ENCODE data around the gene SLC4A2. TPM values are rescaled to one million over a fixed set of nuclear protein-coding genes. Genes with fewer than 3 reads are reported as not detected.

SLC4A2 gene
- polyA plus RNA-seq, 2 donors: 35.7 to 45.5 TPM

DNA sequence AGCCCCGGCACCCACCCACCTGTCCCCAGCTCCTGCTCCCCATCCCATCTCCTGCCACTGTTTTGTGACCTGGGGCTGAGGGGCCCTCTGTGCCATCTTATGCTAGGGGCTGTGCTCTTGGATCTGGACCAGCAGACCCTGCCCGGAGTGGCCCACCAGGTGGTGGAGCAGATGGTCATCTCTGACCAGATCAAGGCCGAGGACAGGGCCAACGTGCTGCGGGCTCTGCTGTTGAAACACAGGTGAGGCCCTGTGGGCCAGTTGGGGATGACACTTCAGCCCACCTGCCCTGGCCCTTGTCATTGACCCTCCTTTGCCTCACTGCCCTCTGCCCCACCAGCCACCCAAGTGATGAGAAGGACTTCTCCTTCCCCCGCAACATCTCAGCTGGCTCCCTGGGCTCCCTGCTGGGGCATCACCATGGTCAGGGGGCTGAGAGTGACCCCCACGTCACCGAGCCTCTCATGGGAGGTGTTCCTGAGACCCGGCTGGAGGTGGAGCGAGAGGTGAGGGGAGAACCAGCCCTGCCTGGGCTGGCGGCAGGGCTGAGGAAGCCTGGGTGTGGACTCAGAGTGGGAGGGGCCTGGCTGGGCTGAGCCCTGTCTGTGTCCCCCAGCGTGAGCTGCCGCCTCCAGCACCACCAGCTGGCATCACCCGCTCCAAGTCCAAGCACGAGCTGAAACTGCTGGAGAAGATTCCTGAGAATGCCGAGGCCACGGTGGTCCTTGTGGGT is 10.6 kb downstream of the SLC4A2 start:
- Histone ChIP-seq H3K4me1 (ENCODE audit: control insufficient read depth in 2 of 2, insufficient read depth in 2 of 2, low read length in 1 of 2) (no peaks in the 10 kb centered on the region), H3K4me3 (ENCODE audit: low read depth in 1 of 2, low read length in 2 of 2) (no peak overlapping the region), H3K27me3 (ENCODE audit: control insufficient read depth in 1 of 2, insufficient read depth in 2 of 2, low read length in 2 of 2) (no peaks in the 10 kb centered on the region), H3K9me3 (ENCODE audit: control insufficient read depth in 2 of 2, insufficient read depth in 1 of 2, low read depth in 1 of 2, low read length in 1 of 2) (no peaks in the 10 kb centered on the region), H3K27ac (ENCODE audit: low read depth in 2 of 2, low read length in 1 of 2) (no peak overlapping the region), H3K36me3 (ENCODE audit: control insufficient read depth in 2 of 2, insufficient read depth in 2 of 2, low read length in 1 of 2) (peaks cover 3 to 66% of the 10 kb centered on the region in 2 donors)
- 85 to 89% methylated on average over 13 to 17 of the region's 17 CpGs for WGBS, 2 donors

DNA sequence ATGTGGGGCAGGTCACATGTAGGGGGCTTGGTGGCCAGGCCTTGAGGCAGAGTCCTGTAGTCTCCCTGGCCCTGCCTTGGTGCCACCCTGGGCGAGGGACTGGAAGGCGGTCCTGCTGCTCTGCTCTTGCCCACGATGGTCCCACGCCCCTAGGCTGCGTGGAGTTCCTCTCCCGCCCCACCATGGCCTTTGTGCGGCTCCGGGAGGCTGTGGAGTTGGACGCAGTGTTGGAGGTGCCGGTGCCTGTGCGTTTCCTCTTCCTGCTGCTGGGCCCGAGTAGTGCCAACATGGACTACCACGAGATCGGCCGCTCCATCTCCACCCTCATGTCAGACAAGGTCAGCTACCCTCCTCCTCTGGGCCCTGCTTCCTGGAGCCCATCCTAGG is 11.2 kb downstream of the SLC4A2 start:
- H3K4me3 ChIP-seq (ENCODE audit: low read depth in 1 of 2, low read length in 2 of 2): no peak overlapping the region
- H3K27me3 ChIP-seq (ENCODE audit: control insufficient read depth in 1 of 2, insufficient read depth in 2 of 2, low read length in 2 of 2): no peaks in the 10 kb centered on the region
- WGBS, 2 donors: 92 to 96% methylated on average over 15 of the region's 15 CpGs
- H3K36me3 ChIP-seq (ENCODE audit: control insufficient read depth in 2 of 2, insufficient read depth in 2 of 2, low read length in 1 of 2): peaks cover 5 to 66% of the 10 kb centered on the region in 2 donors
- H3K4me1 ChIP-seq (ENCODE audit: control insufficient read depth in 2 of 2, insufficient read depth in 2 of 2, low read length in 1 of 2): no peaks in the 10 kb centered on the region
- H3K27ac ChIP-seq (ENCODE audit: low read depth in 2 of 2, low read length in 1 of 2): no peak overlapping the region
- no peaks in the 10 kb centered on the region for H3K9me3 ChIP-seq (ENCODE audit: control insufficient read depth in 2 of 2, insufficient read depth in 1 of 2, low read depth in 1 of 2, low read length in 1 of 2)

DNA sequence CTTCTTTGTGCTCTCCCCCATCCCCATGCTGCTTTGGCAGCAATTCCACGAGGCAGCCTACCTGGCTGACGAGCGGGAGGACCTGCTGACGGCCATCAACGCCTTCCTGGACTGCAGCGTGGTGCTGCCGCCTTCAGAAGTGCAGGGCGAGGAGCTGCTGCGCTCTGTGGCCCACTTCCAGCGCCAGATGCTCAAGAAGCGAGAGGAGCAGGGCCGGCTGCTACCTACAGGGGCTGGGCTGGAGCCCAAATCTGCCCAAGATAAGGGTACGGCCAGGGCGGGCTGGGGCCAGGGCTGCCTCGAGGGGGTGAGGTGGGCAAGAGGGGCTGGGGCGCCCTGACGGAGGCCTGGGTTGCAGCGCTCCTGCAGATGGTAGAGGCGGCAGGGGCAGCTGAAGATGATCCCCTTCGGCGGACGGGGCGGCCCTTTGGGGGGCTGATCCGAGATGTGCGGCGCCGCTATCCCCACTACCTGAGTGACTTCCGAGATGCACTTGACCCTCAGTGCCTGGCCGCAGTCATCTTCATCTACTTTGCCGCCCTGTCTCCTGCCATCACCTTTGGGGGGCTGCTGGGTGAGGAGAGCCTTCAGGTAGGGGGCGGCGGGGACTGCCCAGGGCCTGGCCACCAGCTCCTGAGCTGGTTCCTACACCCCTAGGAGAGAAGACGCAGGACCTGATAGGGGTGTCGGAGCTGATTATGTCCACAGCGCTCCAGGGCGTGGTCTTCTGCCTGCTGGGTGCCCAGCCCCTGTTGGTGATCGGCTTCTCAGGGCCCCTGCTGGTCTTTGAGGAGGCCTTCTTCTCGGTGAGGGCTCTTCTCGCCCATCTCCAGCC is 11.9 kb downstream of the SLC4A2 start:
- WGBS, 2 donors: 92 to 93% methylated on average over 35 to 39 of the region's 39 CpGs
- no peaks in the 10 kb centered on the region for H3K27me3 ChIP-seq (ENCODE audit: control insufficient read depth in 1 of 2, insufficient read depth in 2 of 2, low read length in 2 of 2)
- no peak overlapping the region for H3K4me3 ChIP-seq (ENCODE audit: low read depth in 1 of 2, low read length in 2 of 2)
- peaks cover 9 to 67% of the 10 kb centered on the region in 2 donors for H3K36me3 ChIP-seq (ENCODE audit: control insufficient read depth in 2 of 2, insufficient read depth in 2 of 2, low read length in 1 of 2)
- no peaks in the 10 kb centered on the region for H3K4me1 ChIP-seq (ENCODE audit: control insufficient read depth in 2 of 2, insufficient read depth in 2 of 2, low read length in 1 of 2)
- H3K9me3 ChIP-seq (ENCODE audit: control insufficient read depth in 2 of 2, insufficient read depth in 1 of 2, low read depth in 1 of 2, low read length in 1 of 2): no peaks in the 10 kb centered on the region
- H3K27ac ChIP-seq (ENCODE audit: low read depth in 2 of 2, low read length in 1 of 2): no peak overlapping the region

DNA sequence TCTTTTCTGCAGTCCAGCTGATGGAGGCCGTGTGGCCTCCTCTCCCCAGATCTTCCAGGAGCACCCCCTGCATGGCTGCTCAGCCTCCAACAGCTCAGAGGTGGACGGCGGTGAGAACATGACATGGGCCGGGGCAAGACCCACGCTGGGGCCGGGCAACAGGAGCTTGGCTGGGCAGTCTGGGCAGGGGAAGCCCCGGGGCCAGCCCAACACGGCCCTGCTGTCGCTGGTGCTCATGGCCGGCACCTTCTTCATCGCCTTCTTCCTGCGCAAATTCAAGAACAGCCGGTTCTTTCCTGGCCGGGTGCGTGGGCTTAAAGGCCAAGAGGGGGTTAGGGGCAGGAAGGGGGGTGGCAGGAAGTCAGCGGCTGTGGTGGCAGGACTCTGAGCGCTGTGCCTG is 14.6 kb downstream of the SLC4A2 start:
- WGBS, 2 donors: 83 to 88% methylated on average over 17 of the region's 17 CpGs
- H3K27ac ChIP-seq (ENCODE audit: low read depth in 2 of 2, low read length in 1 of 2): no peak overlapping the region
- H3K4me1 ChIP-seq (ENCODE audit: control insufficient read depth in 2 of 2, insufficient read depth in 2 of 2, low read length in 1 of 2): peaks cover 0 to 2% of the 10 kb centered on the region in 2 donors
- no peaks in the 10 kb centered on the region for H3K9me3 ChIP-seq (ENCODE audit: control insufficient read depth in 2 of 2, insufficient read depth in 1 of 2, low read depth in 1 of 2, low read length in 1 of 2)
- H3K4me3 ChIP-seq (ENCODE audit: low read depth in 1 of 2, low read length in 2 of 2): no peak overlapping the region
- peaks cover 6 to 61% of the 10 kb centered on the region in 2 donors for H3K36me3 ChIP-seq (ENCODE audit: control insufficient read depth in 2 of 2, insufficient read depth in 2 of 2, low read length in 1 of 2)
- H3K27me3 ChIP-seq (ENCODE audit: control insufficient read depth in 1 of 2, insufficient read depth in 2 of 2, low read length in 2 of 2): no peaks in the 10 kb centered on the region

DNA sequence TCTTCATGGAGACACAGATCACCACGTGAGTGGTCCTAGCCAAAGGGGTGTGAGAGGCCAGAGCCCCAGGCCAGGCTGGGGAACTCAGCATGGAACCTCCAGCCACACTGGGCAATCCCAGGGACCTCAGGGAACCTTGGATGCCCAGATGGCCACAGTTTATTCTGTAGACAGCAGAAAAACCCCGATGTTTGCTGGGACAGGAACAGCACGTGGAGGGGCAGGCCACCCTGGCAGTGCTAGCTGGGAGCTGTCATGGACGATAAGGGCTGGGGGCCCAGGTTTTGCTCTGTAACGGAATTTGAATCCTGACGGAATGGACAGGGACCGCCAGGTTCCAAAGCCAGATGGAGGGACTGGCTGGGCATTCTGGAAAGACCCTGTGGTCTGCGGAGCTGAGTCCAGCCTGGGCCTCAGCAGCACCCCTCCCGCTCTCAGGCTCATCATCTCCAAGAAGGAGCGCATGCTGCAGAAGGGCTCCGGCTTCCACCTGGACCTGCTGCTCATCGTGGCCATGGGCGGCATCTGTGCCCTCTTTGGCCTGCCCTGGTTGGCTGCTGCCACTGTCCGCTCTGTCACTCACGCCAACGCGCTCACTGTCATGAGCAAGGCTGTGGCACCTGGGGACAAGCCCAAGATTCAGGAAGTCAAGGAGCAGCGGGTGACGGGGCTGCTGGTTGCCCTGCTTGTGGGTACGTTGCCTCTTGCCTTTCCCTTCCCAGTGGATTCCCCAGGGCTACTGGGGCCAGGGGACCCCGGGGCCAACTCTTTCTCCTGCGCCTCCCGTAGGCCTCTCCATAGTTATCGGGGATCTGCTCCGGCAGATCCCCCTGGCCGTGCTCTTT is 15.7 kb downstream of the SLC4A2 start:
- no peak overlapping the region for H3K4me3 ChIP-seq (ENCODE audit: low read depth in 1 of 2, low read length in 2 of 2)
- no peaks in the 10 kb centered on the region for H3K27me3 ChIP-seq (ENCODE audit: control insufficient read depth in 1 of 2, insufficient read depth in 2 of 2, low read length in 2 of 2)
- peaks cover 6 to 8% of the 10 kb centered on the region in 2 donors for H3K4me1 ChIP-seq (ENCODE audit: control insufficient read depth in 2 of 2, insufficient read depth in 2 of 2, low read length in 1 of 2)
- no peaks in the 10 kb centered on the region for H3K9me3 ChIP-seq (ENCODE audit: control insufficient read depth in 2 of 2, insufficient read depth in 1 of 2, low read depth in 1 of 2, low read length in 1 of 2)
- H3K27ac ChIP-seq (ENCODE audit: low read depth in 2 of 2, low read length in 1 of 2): no peak overlapping the region
- H3K36me3 ChIP-seq (ENCODE audit: control insufficient read depth in 2 of 2, insufficient read depth in 2 of 2, low read length in 1 of 2): peaks cover 6 to 53% of the 10 kb centered on the region in 2 donors
- WGBS, 2 donors: 89 to 90% methylated on average over 25 to 26 of the region's 26 CpGs

DNA sequence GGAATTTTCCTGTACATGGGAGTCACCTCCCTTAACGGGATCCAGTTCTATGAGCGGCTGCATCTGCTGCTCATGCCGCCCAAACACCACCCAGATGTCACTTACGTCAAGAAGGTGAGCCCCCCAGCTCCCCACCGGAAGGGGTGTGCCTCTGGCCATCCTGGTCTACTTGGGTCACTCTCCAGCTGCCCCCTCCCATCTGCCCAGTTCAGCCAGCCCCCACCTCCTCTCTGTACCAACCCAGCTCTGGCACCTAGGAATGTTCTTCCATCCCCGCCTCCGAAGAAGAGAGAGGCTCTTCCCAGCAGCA is 16.2 kb downstream of the SLC4A2 start:
- Histone ChIP-seq H3K4me1 (ENCODE audit: control insufficient read depth in 2 of 2, insufficient read depth in 2 of 2, low read length in 1 of 2) (peaks cover 6 to 8% of the 10 kb centered on the region in 2 donors), H3K36me3 (ENCODE audit: control insufficient read depth in 2 of 2, insufficient read depth in 2 of 2, low read length in 1 of 2) (peaks cover 6 to 47% of the 10 kb centered on the region in 2 donors)
- 82 to 85% methylated on average over 7 of the region's 7 CpGs for WGBS, 2 donors

DNA sequence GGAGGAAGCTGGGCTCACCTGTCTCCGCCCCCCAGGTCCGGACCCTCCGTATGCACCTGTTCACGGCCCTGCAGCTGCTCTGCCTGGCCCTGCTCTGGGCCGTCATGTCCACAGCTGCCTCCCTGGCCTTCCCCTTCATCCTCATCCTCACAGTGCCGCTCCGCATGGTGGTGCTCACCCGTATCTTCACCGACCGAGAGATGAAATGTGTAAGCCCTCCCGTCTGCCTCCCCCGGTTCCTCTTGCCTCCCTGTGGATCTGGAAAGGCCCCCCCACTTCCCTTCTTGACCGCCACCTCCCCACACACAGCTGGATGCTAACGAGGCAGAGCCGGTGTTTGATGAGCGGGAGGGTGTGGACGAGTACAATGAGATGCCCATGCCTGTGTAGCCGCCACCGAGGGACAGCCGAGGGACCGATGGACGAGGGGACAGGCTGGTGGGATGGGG is 16.6 kb downstream of the SLC4A2 start:
- Histone ChIP-seq H3K36me3 (ENCODE audit: control insufficient read depth in 2 of 2, insufficient read depth in 2 of 2, low read length in 1 of 2) (peaks cover 6 to 43% of the 10 kb centered on the region in 2 donors), H3K27me3 (ENCODE audit: control insufficient read depth in 1 of 2, insufficient read depth in 2 of 2, low read length in 2 of 2) (no peaks in the 10 kb centered on the region)
- 81% methylated on average over 22 of the region's 22 CpGs for WGBS, 2 donors

More for the DNA sequence above, 16.2 kb downstream of the SLC4A2 start:
- no peaks in the 10 kb centered on the region for H3K27me3 ChIP-seq (ENCODE audit: control insufficient read depth in 1 of 2, insufficient read depth in 2 of 2, low read length in 2 of 2)
- no peak overlapping the region for H3K27ac ChIP-seq (ENCODE audit: low read depth in 2 of 2, low read length in 1 of 2)
- no peaks in the 10 kb centered on the region for H3K9me3 ChIP-seq (ENCODE audit: control insufficient read depth in 2 of 2, insufficient read depth in 1 of 2, low read depth in 1 of 2, low read length in 1 of 2)
- H3K4me3 ChIP-seq (ENCODE audit: low read depth in 1 of 2, low read length in 2 of 2): no peak overlapping the region

DNA sequence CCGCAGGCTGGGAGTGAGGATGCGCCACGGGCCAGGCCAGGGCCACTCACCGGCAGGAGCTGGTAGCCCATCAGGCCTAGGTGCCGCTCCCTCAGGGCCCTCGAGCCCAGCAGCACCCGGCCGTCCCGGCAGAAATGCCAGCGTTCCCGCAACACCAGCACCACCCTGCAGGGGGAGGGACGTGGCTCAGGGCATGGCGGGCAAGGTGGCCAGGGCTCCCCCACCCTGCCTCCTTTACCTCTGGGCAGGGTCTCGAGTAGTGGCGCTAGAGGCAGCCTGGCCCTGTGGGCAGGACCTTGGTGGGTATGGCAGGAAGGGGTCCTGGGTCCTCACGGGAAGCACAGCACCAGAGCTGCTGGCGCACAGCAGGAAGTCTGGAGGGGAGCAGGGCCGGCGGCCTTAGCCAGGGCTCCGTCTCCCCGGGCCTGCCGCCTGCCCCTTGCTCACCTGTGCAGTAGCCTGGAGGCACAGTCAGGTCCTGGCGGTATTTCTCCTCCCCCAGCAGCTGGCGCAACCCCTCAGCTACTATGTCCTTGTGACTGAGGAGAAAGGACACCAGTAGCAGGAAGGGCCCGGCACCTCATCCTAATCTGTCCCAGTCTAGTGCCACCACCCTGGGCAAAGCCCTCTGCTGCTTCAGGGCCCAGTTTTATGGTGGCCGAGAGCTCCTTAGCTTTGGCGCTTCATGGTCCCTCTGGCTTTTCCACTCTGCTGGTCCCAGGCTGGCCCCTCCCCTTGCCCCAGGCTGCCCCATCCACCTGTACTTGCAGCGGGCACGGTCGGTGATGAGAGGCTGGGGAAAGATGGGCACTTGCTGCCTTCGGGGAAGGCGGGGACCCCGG is 17.7 kb downstream of the SLC4A2 start:
- H3K27ac ChIP-seq (ENCODE audit: low read depth in 2 of 2, low read length in 1 of 2): no peak overlapping the region
- no peaks in the 10 kb centered on the region for H3K9me3 ChIP-seq (ENCODE audit: control insufficient read depth in 2 of 2, insufficient read depth in 1 of 2, low read depth in 1 of 2, low read length in 1 of 2)
- WGBS, 2 donors: 63 to 67% methylated on average over 33 of the region's 33 CpGs
- H3K4me1 ChIP-seq (ENCODE audit: control insufficient read depth in 2 of 2, insufficient read depth in 2 of 2, low read length in 1 of 2): peaks cover 11 to 15% of the 10 kb centered on the region in 2 donors
- no peaks in the 10 kb centered on the region for H3K27me3 ChIP-seq (ENCODE audit: control insufficient read depth in 1 of 2, insufficient read depth in 2 of 2, low read length in 2 of 2)
- H3K4me3 ChIP-seq (ENCODE audit: low read depth in 1 of 2, low read length in 2 of 2): no peak overlapping the region
- H3K36me3 ChIP-seq (ENCODE audit: control insufficient read depth in 2 of 2, insufficient read depth in 2 of 2, low read length in 1 of 2): peaks cover 6 to 34% of the 10 kb centered on the region in 2 donors

More for the DNA sequence above, 16.6 kb downstream of the SLC4A2 start:
- no peak overlapping the region for H3K4me3 ChIP-seq (ENCODE audit: low read depth in 1 of 2, low read length in 2 of 2)
- no peaks in the 10 kb centered on the region for H3K9me3 ChIP-seq (ENCODE audit: control insufficient read depth in 2 of 2, insufficient read depth in 1 of 2, low read depth in 1 of 2, low read length in 1 of 2)
- no peak overlapping the region for H3K27ac ChIP-seq (ENCODE audit: low read depth in 2 of 2, low read length in 1 of 2)
- H3K4me1 ChIP-seq (ENCODE audit: control insufficient read depth in 2 of 2, insufficient read depth in 2 of 2, low read length in 1 of 2): peaks cover 6 to 8% of the 10 kb centered on the region in 2 donors
